ENCODE results near the gene SSBP3.
"Not testable (repeated sequence)": the region's sequence is repeated elsewhere in the genome, so short reads cannot be mapped to it uniquely, and the experiment has no call there.

SSBP3 gene

DNA sequence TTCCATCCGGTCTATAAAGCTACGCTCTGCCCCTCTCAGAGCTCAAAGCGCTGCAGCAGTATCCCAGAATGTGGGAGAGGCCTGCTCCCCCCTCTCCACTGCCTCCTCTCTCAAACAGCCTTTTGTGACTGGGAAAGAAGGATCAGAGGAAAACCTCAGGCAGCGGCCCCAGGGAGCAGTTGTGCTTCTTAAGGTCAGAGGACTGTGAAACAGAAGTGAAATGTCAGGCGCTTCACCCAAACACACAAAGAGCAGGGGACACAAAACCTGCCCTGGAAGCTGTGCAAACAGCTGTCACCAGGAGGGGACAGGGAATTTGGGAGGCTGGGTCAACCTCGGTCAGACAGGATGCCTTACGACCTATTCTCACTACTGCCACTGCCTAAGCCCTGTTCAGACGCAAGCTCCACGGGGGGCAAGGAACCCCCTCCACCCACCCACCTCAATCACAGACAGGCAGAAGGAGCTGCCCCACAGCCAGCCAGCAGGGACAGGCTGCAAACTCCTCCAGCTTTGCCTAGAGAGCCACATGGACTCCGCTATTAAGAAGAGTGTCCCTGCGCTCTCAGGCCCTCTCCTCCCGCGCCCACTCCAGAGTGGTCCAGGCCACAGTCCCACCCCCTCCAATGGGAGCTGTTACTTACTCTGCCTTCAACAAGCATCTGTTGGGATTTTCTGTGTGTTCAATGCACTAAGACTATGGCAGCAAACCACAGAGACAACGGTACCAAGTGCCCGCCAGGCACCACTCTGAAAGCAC lies 14.6 kb downstream of the SSBP3 start:
- no peak for DNase-seq (ENCODE audit: low spot score)

DNA sequence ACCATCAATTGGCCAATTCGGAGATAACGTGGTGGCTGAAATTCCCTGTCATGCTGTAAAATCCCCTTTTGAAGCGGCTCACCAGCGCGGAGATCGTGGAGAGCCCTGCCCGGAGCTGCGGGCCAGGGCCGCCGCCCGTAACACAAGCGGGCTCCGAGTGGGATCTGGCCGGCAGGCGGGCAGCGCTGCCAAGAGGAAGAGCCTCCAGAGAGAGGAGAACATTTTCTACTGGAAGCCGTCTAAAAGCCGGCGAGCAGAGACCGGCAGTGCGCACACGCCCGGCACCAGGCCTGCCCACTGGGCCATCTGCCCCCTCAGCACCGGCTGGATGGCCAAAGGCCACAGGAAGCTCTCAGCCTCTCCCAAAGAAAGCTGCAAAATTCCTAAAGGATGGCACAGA lies 15.5 kb downstream of the SSBP3 start:
- peak; percentile 48 for DNase-seq (ENCODE audit: low spot score)

DNA sequence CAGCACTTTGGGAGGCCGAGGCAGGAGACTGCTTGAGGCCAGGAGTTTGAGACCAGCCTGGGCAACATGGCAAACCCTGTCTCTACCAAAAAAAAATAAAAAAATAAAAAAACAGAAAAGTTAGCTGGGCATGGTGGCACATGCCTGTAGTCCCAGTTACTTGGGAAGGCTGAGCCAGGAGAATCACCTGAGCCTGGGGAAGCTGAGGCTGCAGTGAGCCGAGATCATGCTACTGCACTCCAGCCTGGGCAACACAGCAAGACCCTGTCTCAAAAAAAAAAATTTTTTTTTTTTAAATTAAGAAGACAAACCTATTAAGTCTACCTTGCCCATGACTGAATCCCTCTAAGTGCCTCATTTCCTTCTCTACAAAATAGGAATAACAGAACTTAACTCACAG lies 16.6 kb downstream of the SSBP3 start:
- DNase-seq (ENCODE audit: low spot score), result not testable (repeated sequence)

DNA sequence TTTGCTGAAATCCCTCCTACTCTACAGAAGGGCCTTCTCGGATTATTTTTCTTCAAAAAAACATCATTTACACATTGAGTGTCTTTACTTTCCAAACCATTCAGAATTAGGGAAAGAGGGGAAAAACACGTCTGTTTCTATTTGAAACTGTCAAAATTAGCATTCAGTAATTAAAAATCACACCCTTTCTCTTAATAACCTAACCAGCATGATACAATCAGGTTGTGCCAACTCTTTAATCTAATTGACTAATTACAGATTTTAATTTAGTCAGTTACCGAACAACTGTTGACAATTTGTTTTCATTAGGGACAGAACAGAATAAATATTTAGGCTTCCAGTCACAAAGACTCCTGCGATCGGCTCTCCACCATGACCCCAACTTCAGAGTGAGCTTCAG lies 18.8 kb downstream of the SSBP3 start:
- DNase-seq (ENCODE audit: low spot score), result no peak

DNA sequence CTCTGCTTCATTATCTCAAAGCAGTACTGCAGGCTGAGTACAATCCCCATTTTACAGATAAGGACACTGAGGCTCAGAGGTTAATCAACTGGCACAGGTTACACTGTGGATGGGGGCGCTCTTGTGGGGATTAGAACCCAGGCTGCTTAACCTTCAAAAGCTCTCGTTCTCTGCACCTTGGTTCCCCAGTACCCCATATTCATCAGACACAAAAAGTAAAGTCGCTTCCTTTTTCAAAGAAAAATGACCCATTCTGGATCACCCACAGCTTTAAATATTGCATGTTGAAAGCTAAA lies 20.5 kb downstream of the SSBP3 start:
- no peak for DNase-seq (ENCODE audit: low spot score)

DNA sequence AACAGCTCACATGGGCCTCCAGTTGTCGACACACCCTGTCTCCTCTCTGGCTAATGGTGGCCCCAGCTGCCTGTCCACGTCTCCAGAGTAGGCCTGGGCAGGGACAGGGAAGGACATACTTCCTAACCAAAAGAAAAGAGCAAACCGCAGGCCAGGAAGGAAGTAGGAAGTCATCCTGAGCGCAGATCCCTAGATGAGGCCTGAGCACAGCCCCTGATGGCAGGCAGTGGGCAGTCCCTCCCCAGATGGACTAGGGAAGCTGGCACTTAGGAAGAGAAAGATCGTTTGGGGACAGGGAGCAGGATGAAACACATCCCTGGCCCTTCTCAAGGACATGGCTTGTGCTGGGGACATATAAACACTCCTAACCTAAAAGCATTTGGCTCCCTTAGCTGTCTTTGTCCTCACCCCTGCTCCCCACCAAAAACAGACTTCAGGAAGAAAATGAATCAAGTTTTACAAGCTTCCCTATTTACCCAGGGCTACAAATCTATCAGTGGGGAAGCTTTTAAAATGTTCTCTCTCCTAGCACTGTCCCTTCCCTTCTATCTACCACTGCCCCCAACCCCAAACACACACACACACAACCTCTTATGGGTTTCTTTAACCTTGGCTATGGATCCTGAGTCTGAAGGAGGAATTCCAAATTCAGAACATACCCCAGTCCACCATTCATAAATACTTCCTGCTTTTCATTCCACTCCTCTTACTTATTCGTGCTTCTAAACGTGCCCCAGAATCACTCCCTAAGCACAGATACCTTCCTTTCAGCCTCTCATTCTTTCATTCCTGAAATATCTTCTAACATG lies 21.1 kb downstream of the SSBP3 start:
- no peak for DNase-seq (ENCODE audit: low spot score)

DNA sequence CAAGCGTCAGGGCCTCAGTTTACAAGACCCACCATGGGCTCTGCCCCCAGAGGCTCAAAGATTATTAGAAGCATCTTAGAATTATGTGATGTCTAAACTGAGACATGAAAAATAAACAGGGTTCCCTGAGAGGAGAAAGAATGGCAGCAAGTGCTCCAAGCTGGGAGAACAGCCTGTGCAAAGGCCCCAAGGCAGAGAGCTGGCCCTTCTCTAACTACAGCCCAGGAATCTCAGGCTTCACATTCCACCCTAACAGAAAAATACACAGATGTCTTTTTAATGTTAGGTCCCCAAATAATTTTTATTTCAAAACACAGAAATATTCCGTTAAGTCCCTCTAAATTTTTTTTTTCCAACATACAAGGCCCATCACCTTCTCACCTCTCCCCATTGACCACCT lies 21.7 kb downstream of the SSBP3 start:
- DNase-seq (ENCODE audit: low spot score), result no peak

DNA sequence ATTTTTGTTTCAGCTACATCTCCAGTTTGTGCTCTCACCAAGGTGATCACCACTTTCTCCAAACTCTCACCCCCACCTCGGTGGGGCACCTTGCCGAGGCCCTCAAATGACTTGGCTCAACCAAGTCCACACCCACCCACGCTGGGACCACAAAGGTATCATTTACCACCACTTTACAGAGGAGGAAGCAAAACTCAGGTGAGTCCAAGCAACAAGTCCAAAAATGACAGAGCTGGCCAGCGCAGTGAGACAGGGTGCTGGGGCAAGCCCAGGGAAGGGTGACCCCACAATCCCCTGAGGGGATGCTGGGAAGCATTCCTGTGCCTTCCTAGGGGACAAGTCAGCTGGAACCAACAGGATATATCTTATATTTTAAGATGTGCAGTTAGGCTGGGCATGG lies 24.7 kb downstream of the SSBP3 start:
- no peak for DNase-seq (ENCODE audit: low spot score)

DNA sequence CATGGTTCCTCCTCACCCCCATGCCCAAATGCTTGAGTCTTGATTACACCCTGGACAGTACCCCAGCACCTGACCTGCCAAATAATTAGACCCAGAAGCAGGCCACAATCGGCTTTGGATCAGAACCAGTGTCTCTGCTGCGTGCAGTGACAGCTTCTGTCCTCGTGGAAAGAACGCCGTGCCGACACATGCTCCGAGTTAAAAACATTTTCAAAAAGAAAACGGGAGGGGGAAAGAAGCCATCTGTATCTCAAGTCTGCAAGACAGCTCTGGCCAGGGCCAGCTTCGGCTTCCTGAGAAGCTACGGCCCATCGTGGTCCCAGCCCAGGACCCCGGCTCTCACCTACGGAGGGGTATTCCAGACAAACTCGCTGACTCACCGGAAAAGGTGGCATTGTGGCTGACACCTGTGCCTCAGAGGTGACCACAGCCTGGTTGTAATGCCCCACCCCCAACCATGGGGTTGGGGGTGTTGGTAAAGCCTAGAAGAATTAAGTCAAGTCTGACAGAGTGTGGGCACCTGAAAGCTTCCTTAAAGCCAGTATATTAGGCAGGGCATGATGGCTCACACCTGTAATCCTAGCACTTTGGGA lies 25.8 kb downstream of the SSBP3 start:
- DNase-seq (ENCODE audit: low spot score), result no peak

DNA sequence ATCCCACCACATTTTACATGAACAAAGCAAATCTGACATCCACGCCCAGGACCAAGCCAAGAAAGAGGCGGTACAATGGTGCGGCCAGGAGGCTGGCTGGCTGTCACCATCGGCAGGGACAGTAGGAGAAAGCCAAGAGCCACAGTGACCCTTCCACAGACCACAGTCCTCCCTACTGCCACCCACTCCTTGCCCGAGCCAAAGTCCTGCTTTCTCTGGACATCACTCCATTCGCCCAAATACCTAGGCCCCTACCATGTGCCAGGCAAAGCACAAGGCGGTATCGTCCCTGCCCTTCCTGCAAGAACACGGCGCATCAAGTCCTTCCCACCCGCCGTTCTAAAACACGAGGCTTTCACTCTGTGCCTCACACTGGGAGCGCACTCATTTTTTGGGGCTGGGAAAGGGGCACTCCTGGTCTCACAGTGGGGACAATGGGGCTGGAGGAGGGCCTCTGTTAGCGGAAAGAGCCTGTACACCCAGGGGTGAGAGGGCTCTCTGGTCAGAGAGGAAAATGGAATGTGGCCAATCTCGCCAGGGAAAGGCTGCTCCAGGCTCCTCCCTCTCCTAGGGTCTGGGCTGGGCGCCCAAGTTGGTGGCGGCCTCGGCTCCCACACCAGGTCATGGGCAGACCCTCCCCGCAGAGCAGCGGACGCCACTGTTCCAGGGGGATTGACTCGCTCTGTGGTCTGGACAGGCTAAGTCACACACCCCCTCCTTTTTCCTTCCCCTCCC lies 26.5 kb downstream of the SSBP3 start:
- DNase-seq (ENCODE audit: low spot score), result no peak

DNA sequence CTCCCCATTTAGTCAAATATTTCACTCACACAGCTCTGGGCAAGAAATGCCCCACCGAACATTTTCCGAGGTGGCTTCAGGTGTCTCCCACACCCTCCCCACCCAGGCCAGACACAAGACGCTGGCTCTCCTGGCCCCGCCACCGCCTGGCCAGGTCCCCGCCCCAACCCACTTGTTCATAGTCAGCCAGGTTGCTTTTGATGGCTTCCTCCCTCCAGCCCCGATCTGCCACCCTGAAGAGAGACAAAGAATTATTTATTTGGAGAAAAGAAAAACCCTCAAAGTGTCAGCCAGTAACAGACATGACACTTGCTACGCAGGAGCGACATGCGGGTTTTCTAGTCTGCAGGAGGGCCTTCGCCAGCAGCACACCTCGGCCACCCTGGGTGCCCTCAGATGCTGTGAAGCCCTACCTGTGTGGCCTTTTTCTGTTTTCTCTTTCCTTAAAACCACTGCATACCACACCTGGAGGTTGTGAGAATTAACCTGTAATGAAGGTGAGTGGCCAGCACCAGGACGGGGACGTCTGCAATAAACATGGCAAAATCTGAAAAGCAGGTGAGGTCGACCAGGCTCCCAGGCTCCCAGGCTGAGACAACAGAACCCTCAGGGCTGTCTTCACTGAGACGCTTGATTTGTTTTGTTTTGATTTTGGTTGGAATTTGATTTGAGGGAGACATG lies 27.2 kb downstream of the SSBP3 start:
- no peak for DNase-seq (ENCODE audit: low spot score)

DNA sequence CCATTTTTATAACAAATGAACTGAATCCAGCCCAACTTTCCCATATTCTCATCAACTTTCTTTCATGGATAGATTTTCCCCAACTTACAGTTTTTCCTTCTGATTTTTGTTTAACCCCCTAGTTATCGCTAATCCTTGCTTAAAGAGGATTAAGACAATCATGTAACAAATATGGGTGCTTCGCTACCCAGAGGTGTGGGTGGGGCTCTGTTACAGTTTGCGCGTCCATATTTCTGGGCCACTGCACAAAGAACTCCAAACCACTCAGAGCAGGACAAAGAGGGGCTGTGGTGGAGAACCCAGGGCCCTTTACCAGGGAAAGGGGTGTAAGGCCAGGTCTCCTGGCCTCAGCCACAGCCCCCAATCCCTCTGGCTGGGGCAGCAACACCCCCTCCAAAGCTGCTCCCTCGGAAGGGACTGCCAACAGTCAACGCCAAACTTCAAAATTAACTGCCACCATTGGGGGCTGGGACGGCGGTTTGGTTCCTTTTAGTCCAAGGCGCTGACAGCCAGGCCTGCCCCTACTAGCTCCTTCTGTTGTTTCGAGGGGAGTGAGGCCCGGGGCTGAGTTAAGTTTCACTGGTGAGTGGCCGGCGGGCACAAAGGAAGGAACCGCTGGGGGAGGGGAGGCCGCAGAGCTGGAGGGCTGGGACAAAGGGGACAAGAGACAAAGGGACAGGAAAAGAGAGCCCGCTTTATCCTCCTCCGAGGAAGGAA lies 27.9 kb downstream of the SSBP3 start:
- DNase-seq (ENCODE audit: low spot score), result peak; percentile 47

DNA sequence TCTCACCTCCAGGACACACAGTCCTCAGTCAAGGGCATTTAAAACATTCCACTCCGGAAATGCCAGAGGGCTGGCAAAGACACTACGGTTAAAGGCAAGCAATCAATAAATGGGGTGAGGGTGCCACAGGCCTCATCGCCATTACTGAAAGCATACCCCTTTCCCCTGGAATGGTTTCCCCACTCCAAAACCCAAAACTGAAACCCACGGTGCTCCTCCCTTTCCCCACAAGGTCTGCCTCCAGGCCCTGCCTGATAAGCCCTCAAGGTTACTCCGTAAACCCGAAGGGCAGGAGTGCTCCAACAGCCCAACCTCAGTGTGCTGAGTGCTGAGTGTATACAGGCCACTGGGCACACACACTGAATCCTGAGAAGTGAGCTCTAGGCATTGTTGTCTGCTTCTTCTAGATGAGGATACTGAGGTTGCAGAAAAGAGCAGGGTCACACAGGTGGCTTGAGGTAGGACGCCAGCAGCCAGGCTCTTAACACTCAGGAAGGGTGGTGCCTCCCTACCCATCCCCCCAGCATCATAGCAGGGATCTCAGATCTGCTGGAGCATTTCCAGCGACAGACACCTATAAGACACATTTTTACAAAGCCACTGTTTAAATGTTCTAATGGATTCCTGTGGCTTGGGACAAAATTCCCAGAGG lies 29.0 kb downstream of the SSBP3 start:
- no peak for DNase-seq (ENCODE audit: low spot score)

DNA sequence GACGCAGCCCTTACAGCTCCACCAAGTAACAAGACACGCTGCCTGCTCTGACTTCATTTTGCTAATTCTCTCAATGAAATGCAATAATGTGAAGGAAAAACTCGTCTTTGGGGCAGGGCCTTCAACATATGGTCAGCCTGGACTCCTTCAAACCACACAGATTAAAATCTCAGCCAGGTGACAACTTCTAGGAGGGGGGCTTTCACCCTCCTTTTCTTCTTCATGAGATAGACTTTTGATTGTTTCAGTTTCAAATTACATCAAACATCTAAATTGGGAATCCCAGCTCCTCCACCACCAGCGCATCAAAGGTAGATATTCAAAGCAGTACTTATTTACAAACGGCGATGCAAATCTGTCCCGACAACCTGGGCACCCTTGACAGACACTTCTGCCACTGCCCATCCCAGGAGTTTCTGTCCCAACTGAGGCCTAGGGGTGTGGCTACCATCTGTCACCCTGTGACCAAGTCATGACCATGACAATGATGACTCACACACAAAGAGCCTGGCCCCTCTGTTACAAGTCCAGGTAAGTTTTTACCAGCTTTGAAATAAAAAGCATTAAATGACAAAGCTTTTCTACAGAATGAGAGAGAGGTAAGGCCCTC lies 29.7 kb downstream of the SSBP3 start:
- DNase-seq (ENCODE audit: low spot score), result no peak

DNA sequence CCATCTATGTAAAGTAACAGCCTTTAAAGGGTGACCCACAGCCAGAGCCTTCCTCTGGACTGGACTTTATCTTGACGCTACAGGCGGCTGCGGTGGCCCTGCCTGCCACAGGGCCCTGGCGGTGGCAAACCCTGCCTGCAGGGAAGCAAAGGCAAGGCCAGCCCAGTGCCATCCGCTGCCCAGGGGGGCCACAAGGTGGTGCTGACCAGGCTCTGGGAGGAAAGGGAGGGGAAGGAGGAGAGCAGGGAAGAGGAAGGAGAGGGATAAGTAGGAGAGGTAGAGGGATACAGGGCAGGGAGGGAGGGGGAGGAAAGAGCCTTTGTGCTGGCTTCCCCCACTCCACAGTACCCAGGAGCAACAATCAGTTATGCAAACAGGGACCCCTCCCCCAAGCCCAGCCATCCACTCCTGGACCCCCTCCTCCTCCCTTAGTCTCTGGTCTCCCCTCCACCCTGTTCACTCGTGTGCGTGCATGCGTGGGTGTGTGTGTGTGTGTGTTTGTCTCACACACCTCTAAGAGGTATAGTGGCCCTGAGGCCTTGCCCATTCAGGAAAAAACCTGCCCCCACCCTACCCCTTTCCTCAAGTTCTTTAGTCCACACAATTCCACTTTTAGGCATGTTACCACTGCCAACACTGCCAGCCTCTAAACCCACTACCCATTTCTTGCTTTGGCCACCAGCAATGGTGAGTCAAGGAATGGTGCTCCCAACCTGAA lies 30.3 kb downstream of the SSBP3 start:
- DNase-seq (ENCODE audit: low spot score), result no peak

DNA sequence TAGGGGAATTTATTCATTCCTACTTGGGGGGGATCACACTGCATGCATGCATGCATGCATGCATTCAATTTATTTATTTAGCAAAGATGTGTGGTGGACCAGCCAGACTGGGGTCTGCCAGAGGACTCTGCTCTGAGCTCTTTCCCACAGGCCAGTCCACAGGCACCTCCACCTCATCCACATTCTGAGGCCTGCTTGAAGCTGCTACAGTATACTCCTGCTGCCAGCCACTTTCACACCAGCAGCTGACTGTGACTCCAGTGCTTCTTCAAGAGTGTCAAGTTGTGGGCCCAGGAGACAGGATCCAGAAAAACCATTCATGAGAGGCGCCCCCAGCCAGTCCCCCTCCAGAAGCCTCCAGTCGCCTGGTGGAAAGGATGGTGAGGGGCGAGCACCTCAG lies 30.9 kb downstream of the SSBP3 start:
- DNase-seq (ENCODE audit: low spot score), result no peak

DNA sequence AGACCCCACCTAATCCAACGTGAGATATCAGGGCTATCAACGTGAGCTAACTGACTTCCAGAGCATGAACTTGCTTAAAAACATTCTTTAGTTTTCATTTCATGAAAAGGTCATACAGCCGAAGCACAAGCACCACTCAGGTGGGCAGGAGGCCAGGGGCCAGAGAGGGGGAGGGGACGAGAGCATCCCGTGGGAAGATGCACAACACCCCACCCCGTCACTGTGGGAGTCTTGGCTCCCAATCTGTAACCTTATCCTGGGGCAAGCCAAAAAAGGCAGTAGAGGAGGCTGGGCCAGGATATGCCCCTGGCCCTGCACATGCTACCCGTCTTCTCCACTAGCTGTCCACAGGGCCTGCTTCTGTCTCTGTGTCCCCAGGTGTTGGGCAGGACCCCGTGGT lies 31.4 kb downstream of the SSBP3 start:
- no peak for DNase-seq (ENCODE audit: low spot score)

DNA sequence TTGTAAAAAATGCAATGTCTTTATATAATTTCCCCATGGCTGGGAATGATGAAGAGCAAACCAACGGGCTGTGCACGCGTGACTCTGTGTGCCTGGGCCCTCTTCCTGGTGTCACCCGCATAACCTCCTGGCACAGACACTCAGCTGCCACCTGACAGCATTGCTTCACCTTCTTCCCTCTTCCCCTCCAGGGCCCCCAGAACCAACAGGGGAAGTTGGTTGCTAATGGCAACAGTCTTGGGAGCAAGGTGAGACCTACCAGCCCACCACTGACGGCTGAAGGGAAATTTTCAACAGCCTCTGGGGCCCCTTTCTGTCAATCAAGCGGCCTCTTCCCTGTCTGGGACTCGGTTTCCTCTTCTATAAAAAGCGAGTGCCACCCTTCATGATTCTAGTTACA lies 33.2 kb downstream of the SSBP3 start:
- no peak for DNase-seq (ENCODE audit: low spot score)

DNA sequence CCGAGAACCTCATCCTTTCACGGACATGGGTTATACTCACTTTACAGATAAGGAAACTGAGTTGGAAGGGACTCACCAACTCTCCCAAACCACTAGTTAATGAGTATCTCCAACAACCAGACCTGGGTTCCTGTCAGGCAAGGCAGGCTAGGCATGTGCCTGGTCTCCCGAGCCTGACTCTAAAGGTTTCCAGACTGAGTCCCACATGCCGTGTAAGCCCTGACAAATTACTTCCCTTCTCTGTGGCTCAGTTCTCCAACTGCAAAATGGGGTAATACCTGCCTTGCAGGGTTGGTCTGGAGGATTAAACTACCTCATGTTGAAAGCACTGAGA lies 34.3 kb downstream of the SSBP3 start:
- no peak for DNase-seq (ENCODE audit: low spot score)

Measured in Ammon's horn (tissue), 1 donor.